Liver (tissue), 9 donors: ENCODE data around the gene CAPZB. TPM values are rescaled to one million over a fixed set of nuclear protein-coding genes. Genes with fewer than 3 reads are reported as not detected.

ENCODE experiments used
- DNase-seq: peaks from one replicate; pipeline ENCODE4 v3.0.0-alpha.2; 2017; ENCODE audit warnings: low spot score
- H3K27ac ChIP-seq, 2 donors: one replicate each; pipeline ENCODE4 v1.7.0; 2013; ENCODE audit warnings: inconsistent platforms in 2 of 2, low read length in 2 of 2, control low read depth in 1 of 2, low read depth in 1 of 2, mild to moderate bottlenecking in 1 of 2
- H3K27me3 ChIP-seq, 4 donors: one replicate each; pipeline versions ENCODE4 v1.6.1 to v1.7.0; 2013; ENCODE audit warnings: low read length in 3 of 4, inconsistent platforms in 1 of 4, mild to moderate bottlenecking in 1 of 4, moderate library complexity in 1 of 4; ENCODE audit not compliant: control insufficient read depth in 4 of 4, insufficient read depth in 4 of 4
- H3K36me3 ChIP-seq, 4 donors: one replicate each; pipeline versions ENCODE4 v1.6.1 to v1.7.0; 2013; ENCODE audit warnings: low read length in 3 of 4, mild to moderate bottlenecking in 3 of 4, low read depth in 1 of 4, moderate library complexity in 1 of 4; ENCODE audit not compliant: control insufficient read depth in 4 of 4, insufficient read depth in 3 of 4
- H3K4me1 ChIP-seq, 4 donors: one replicate each; pipeline versions ENCODE4 v1.6.1 to v1.7.0; 2013; ENCODE audit warnings: low read length in 3 of 4, mild to moderate bottlenecking in 3 of 4, moderate library complexity in 1 of 4; ENCODE audit not compliant: control insufficient read depth in 4 of 4, insufficient read depth in 4 of 4
- H3K4me3 ChIP-seq, 3 donors: one replicate each; pipeline versions ENCODE4 v1.6.1 to v1.7.0; 2013; ENCODE audit warnings: low read length in 3 of 3, control low read depth in 1 of 3, low read depth in 1 of 3, mild to moderate bottlenecking in 1 of 3
- H3K9ac ChIP-seq, 2 donors: one replicate each; pipeline ENCODE4 v1.7.0; 2013; ENCODE audit warnings: low read length in 2 of 2, mild to moderate bottlenecking in 2 of 2, moderate library complexity in 2 of 2, control low read depth in 1 of 2, low read depth in 1 of 2
- H3K9me3 ChIP-seq, 4 donors: one replicate each; pipeline versions ENCODE4 v1.6.1 to v1.7.0; 2013; ENCODE audit warnings: low read length in 3 of 4; ENCODE audit not compliant: control insufficient read depth in 4 of 4
- CTCF ChIP-seq: fragments of 150-350 bp; IDR thresholded peaks from 2 replicates; pipeline ENCODE4 v1.5.1; 2017; ENCODE audit warnings: improper control_type of control experiment, low read depth, low read length; ENCODE audit not compliant: missing input control
- EGR1 ChIP-seq, 2 donors: IDR thresholded peaks; 2 replicates each; pipeline ENCODE4 v1.6.1; 2016 to 2018; ENCODE audit warnings: antibody characterized with exemption in 2 of 2, low read depth in 2 of 2
- FOXA1 ChIP-seq: IDR thresholded peaks from 2 replicates; pipeline ENCODE4 v1.6.1; 2016; ENCODE audit warnings: antibody characterized with exemption
- FOXA2 ChIP-seq: IDR thresholded peaks from 2 replicates; pipeline ENCODE4 v1.6.1; 2016; ENCODE audit warnings: antibody characterized with exemption
- GABPA ChIP-seq, 2 donors: IDR thresholded peaks in 1 of 2; conservative IDR thresholded peaks in 1 of 2; 2 replicates each; pipeline ENCODE4 v1.6.1; 2016; ENCODE audit warnings: antibody characterized with exemption in 2 of 2, mild to moderate bottlenecking in 1 of 2, moderate library complexity in 1 of 2
- HNF4A ChIP-seq, 2 donors: conservative IDR thresholded peaks; 2 replicates each; pipeline ENCODE4 v1.6.1; 2016; ENCODE audit warnings: antibody characterized with exemption in 2 of 2, mild to moderate bottlenecking in 2 of 2
- HNF4G ChIP-seq: IDR thresholded peaks from 2 replicates; pipeline ENCODE4 v1.6.1; 2016; ENCODE audit warnings: antibody characterized with exemption
- JUND ChIP-seq, 2 donors: IDR thresholded peaks; 2 replicates each; pipeline ENCODE4 v1.6.1; 2016; ENCODE audit warnings: antibody characterized with exemption in 2 of 2
- NR2F2 ChIP-seq: IDR thresholded peaks from 2 replicates; pipeline ENCODE4 v1.6.1; 2016; ENCODE audit warnings: antibody characterized with exemption
- RAD21 ChIP-seq, 2 donors: IDR thresholded peaks; 2 replicates each; pipeline ENCODE4 v1.6.1; 2016; ENCODE audit warnings: antibody characterized with exemption in 2 of 2, mild to moderate bottlenecking in 2 of 2
- RXRA ChIP-seq, 2 donors: IDR thresholded peaks; 2 replicates each; pipeline ENCODE4 v1.6.1; 2017 to 2018; ENCODE audit warnings: antibody characterized with exemption in 2 of 2, mild to moderate bottlenecking in 1 of 2
- SP1 ChIP-seq: IDR thresholded peaks from 2 replicates; pipeline ENCODE4 v1.6.1; 2018; ENCODE audit warnings: antibody characterized with exemption, mild to moderate bottlenecking
- TAF1 ChIP-seq: conservative IDR thresholded peaks from 2 replicates; pipeline ENCODE4 v1.6.1; 2016; ENCODE audit warnings: antibody characterized with exemption, mild to moderate bottlenecking
- YY1 ChIP-seq: IDR thresholded peaks from 2 replicates; pipeline ENCODE4 v1.6.1; 2016; ENCODE audit warnings: antibody characterized with exemption, mild to moderate bottlenecking
- WGBS: extraction: QIAGEN DNeasy Blood & Tissue Kit; methylation state at CpG from one replicate; pipeline ENCODE4 v1.1.7; 2013; 5-methylcytosine and 5-hydroxymethylcytosine counted together
- polyA plus RNA-seq, 2 donors: library from polyadenylated mRNA; stranded (reverse) in 1 of 2; unstranded in 1 of 2; fragments of 200-250 nt in 1 of 2; fragments of >200 nt in 1 of 2; fragmentation: Nextera tagmentation in 1 of 2; extraction: Ambion mirVana in 1 of 2; gene quantifications; one replicate each; pipeline versions ENCODE4 v1.2.1 to v1.2.3, GENCODE V29; 2013 to 2015
- total RNA-seq, 2 donors: library from RNA; depleted of rRNA; stranded (reverse); fragments of >200 nt; gene quantifications; one replicate each; pipeline ENCODE4 v1.2.3, GENCODE V29; 2014
- TF ChIP-seq, protein P1 (sequence below): IDR thresholded peaks from 2 replicates; pipeline ENCODE4 v1.6.1; 2016; ENCODE audit warnings: antibody characterized with exemption
- TF ChIP-seq, protein P2 (sequence below): IDR thresholded peaks from 2 replicates; pipeline ENCODE4 v1.6.1; 2016; ENCODE audit warnings: antibody characterized with exemption, mild to moderate bottlenecking
- TF ChIP-seq, protein P3 (sequence below): IDR thresholded peaks from 2 replicates; pipeline ENCODE4 v1.6.1; 2016; ENCODE audit warnings: antibody characterized with exemption
- TF ChIP-seq, protein P4 (sequence below): IDR thresholded peaks from 2 replicates; pipeline ENCODE4 v1.6.1; 2016; ENCODE audit warnings: antibody characterized with exemption
- donor health status: healthy.
- donor health status: healthy.
- donor health status: healthy.
- donor health status: healthy.
- donor health status: healthy.

The CAPZB gene
- total and polyA plus RNA-seq, 4 donors: 38.3 to 98.9 (median 51.1) TPM

- TF ChIP-seq, protein P1, sequence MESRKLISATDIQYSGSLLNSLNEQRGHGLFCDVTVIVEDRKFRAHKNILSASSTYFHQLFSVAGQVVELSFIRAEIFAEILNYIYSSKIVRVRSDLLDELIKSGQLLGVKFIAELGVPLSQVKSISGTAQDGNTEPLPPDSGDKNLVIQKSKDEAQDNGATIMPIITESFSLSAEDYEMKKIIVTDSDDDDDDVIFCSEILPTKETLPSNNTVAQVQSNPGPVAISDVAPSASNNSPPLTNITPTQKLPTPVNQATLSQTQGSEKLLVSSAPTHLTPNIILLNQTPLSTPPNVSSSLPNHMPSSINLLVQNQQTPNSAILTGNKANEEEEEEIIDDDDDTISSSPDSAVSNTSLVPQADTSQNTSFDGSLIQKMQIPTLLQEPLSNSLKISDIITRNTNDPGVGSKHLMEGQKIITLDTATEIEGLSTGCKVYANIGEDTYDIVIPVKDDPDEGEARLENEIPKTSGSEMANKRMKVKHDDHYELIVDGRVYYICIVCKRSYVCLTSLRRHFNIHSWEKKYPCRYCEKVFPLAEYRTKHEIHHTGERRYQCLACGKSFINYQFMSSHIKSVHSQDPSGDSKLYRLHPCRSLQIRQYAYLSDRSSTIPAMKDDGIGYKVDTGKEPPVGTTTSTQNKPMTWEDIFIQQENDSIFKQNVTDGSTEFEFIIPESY: no peak
Measured at GRCh38 chr1:19330449-19331135, 154.7 kb downstream of the CAPZB start (continued).

- WGBS: 93% methylated on average over 5 of the region's 5 CpGs
- no peaks in the 10 kb centered on the region for H3K27me3 ChIP-seq
- H3K4me1 ChIP-seq: no peaks in the 10 kb centered on the region
- H3K36me3 ChIP-seq: peaks cover 4 to 58% (median 11%) of the 10 kb centered on the region in 4 donors
- H3K4me3 ChIP-seq: no peak overlapping the region
- H3K27ac ChIP-seq: no peak overlapping the region
- DNase-seq: no peak
- TF ChIP-seq, protein P2, sequence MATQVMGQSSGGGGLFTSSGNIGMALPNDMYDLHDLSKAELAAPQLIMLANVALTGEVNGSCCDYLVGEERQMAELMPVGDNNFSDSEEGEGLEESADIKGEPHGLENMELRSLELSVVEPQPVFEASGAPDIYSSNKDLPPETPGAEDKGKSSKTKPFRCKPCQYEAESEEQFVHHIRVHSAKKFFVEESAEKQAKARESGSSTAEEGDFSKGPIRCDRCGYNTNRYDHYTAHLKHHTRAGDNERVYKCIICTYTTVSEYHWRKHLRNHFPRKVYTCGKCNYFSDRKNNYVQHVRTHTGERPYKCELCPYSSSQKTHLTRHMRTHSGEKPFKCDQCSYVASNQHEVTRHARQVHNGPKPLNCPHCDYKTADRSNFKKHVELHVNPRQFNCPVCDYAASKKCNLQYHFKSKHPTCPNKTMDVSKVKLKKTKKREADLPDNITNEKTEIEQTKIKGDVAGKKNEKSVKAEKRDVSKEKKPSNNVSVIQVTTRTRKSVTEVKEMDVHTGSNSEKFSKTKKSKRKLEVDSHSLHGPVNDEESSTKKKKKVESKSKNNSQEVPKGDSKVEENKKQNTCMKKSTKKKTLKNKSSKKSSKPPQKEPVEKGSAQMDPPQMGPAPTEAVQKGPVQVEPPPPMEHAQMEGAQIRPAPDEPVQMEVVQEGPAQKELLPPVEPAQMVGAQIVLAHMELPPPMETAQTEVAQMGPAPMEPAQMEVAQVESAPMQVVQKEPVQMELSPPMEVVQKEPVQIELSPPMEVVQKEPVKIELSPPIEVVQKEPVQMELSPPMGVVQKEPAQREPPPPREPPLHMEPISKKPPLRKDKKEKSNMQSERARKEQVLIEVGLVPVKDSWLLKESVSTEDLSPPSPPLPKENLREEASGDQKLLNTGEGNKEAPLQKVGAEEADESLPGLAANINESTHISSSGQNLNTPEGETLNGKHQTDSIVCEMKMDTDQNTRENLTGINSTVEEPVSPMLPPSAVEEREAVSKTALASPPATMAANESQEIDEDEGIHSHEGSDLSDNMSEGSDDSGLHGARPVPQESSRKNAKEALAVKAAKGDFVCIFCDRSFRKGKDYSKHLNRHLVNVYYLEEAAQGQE: no peak
- no peak for TF ChIP-seq HNF4A (conservative IDR thresholded peaks at IDR 0.05)
- TF ChIP-seq RAD21 (IDR thresholded peaks at IDR 0.05): no peak
- TF ChIP-seq, protein P1: no peak
- no peak for TF ChIP-seq EGR1 (IDR thresholded peaks at IDR 0.05; ENCODE audit: low read depth in 2 of 2)
- no peak for TF ChIP-seq RXRA (IDR thresholded peaks at IDR 0.05)
- TF ChIP-seq FOXA1: no peak
- no peak for TF ChIP-seq SP1
- TF ChIP-seq YY1: no peak
- TF ChIP-seq HNF4G: no peak
- no peak for TF ChIP-seq CTCF
- TF ChIP-seq FOXA2: no peak
- TF ChIP-seq JUND (IDR thresholded peaks at IDR 0.05): no peak
- TF ChIP-seq, protein P3, sequence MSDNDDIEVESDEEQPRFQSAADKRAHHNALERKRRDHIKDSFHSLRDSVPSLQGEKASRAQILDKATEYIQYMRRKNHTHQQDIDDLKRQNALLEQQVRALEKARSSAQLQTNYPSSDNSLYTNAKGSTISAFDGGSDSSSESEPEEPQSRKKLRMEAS: no peak
- no peak for TF ChIP-seq TAF1
- no peak for TF ChIP-seq NR2F2
- TF ChIP-seq, protein P4, sequence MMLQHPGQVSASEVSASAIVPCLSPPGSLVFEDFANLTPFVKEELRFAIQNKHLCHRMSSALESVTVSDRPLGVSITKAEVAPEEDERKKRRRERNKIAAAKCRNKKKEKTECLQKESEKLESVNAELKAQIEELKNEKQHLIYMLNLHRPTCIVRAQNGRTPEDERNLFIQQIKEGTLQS: no peak
- no peak for TF ChIP-seq GABPA (IDR thresholded peaks at IDR 0.05 in 1 of 2, conservative IDR thresholded peaks at IDR 0.05 in 1 of 2)
- no peaks in the 10 kb centered on the region for H3K9me3 ChIP-seq
- no peak overlapping the region for H3K9ac ChIP-seq
Measured at GRCh38 chr1:19329611-19330010, 155.7 kb downstream of the CAPZB start.
